A673 (cell line): Measurements from ENCODE around the gene CCDC30. TPM values are rescaled to one million over a fixed set of nuclear protein-coding genes. Genes with fewer than 3 reads are reported as not detected.

ENCODE experiments used
- BruUV-seq: library from RNA; stranded (reverse); fragments of 400-500 nt; replicated peaks from 2 replicates; lab custom pipeline; 2021; lab: Mats Ljungman, UMichigan
- CTCF ChIA-PET: fragments of 300-600 bp; sonication (Branson Sonifier 250); formaldehyde crosslinking; loops from one replicate; lab custom pipeline; 2022; ENCODE audit warnings: antibody characterized with exemption; lab: Charles Lee
- POLR2A ChIA-PET: fragments of 300-600 bp; sonication (Branson Sonifier 250); formaldehyde crosslinking; loops from one replicate; lab custom pipeline; 2022; ENCODE audit warnings: antibody characterized with exemption; ENCODE audit not compliant: low non-redundant PET; lab: Charles Lee
- DNase-seq: peaks from one replicate; pipeline ENCODE4 v3.0.0-alpha.2; 2015; ENCODE audit warnings: low spot score
- H3K27ac ChIP-seq: fragments of 200-600 bp; sonication (generic); 2 replicates; pipeline ENCODE4 v1.5.1; 2016; ENCODE audit warnings: mixed run types, low read depth, mild to moderate bottlenecking, mixed read lengths, antibody characterized with exemption, low read length; ENCODE audit not compliant: poor library complexity, severe bottlenecking
- H3K27me3 ChIP-seq: fragments of 200-600 bp; sonication (generic); replicated peaks from 2 replicates; pipeline ENCODE4 v1.6.1; 2017; ENCODE audit warnings: mixed run types, low read depth, mild to moderate bottlenecking, mixed read lengths, antibody characterized with exemption, low read length; ENCODE audit not compliant: insufficient read depth, poor library complexity
- H3K36me3 ChIP-seq: fragments of 200-600 bp; sonication (generic); 2 replicates; pipeline ENCODE4 v1.6.1; 2016; ENCODE audit warnings: mixed run types, mild to moderate bottlenecking, mixed read lengths, antibody characterized with exemption, low read length; ENCODE audit not compliant: insufficient read depth, poor library complexity, severe bottlenecking
- H3K4me1 ChIP-seq: fragments of 200-600 bp; sonication (generic); 2 replicates; pipeline ENCODE4 v1.6.1; 2017; ENCODE audit warnings: mixed run types, mild to moderate bottlenecking, mixed read lengths, antibody characterized with exemption, low read length; ENCODE audit not compliant: insufficient read depth, poor library complexity, severe bottlenecking
- H3K4me3 ChIP-seq: fragments of 200-600 bp; sonication (generic); 2 replicates; pipeline ENCODE4 v1.5.1; 2016; ENCODE audit warnings: low read depth, mixed run types, mild to moderate bottlenecking, mixed read lengths, low read length; ENCODE audit not compliant: poor library complexity, severe bottlenecking
- H3K9me3 ChIP-seq: fragments of 200-600 bp; sonication (generic); 2 replicates; pipeline ENCODE4 v1.6.1; 2016; ENCODE audit warnings: mixed run types, low read depth, mild to moderate bottlenecking, mixed read lengths, antibody characterized with exemption, low read length; ENCODE audit not compliant: poor library complexity, severe bottlenecking
- EZH2 ChIP-seq: fragments of 200-600 bp; sonication (generic); IDR thresholded peaks from 2 replicates; pipeline ENCODE4 v1.6.1; 2017; ENCODE audit warnings: borderline replicate concordance, low read depth, mild to moderate bottlenecking, mixed read lengths, antibody characterized with exemption, low read length; ENCODE audit not compliant: poor library complexity, severe bottlenecking
- intact Hi-C: fragments of 100-400 bp; cut with micrococcal nuclease; formaldehyde crosslinking; loops from one replicate; pipeline ENCODE4 v1.10.0; 2022; ENCODE audit not compliant: unreplicated experiment
- total RNA-seq: library from RNA; stranded (reverse); gene quantifications from 2 replicates; pipeline ENCODE4 v1.2.3, GENCODE V29; 2021
- TF ChIP-seq, protein P1 (sequence below): fragments of 300-800, 200-600 bp; sonication (generic); conservative IDR thresholded peaks from 2 replicates; pipeline ENCODE4 v1.5.1; 2017; ENCODE audit warnings: low read depth, mild to moderate bottlenecking, antibody characterized with exemption, low read length, moderate library complexity, mixed read lengths

CCDC30 gene
- total RNA-seq, 1 experiment from 2014 or later: 4.8 TPM

DNA sequence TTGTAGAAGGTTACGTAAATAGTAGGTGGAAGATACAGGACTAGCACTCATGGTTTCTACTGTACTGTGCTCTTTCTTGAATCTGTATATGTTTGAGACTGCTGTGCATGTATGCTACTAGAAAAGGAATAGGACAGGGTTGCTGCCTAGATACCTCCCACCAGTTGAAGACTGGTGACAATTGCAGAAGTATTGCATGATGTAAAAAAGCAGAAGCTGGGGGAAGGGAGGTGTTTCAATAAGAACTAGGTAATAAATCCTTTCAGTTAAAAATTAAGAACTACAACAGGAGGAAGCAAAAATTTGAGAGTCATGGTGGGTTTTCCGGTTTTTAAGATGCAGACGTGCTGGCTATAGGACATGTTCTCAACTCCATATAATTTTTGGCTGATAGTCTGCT is 88.1 kb downstream of the CCDC30 start:
- Histone ChIP-seq H3K27ac (no peak overlapping the region), H3K4me3 (no peak overlapping the region), H3K27me3 (no peaks in the 10 kb centered on the region), H3K9me3 (no peaks in the 10 kb centered on the region), H3K36me3 (no peaks in the 10 kb centered on the region), H3K4me1 (no peaks in the 10 kb centered on the region)
- ChIA-PET CTCF (no interaction called here), POLR2A (no interaction called here)
- intact Hi-C loops: no loop called here
- BruUV-seq: no TSS peak
- TF ChIP-seq, protein P1, sequence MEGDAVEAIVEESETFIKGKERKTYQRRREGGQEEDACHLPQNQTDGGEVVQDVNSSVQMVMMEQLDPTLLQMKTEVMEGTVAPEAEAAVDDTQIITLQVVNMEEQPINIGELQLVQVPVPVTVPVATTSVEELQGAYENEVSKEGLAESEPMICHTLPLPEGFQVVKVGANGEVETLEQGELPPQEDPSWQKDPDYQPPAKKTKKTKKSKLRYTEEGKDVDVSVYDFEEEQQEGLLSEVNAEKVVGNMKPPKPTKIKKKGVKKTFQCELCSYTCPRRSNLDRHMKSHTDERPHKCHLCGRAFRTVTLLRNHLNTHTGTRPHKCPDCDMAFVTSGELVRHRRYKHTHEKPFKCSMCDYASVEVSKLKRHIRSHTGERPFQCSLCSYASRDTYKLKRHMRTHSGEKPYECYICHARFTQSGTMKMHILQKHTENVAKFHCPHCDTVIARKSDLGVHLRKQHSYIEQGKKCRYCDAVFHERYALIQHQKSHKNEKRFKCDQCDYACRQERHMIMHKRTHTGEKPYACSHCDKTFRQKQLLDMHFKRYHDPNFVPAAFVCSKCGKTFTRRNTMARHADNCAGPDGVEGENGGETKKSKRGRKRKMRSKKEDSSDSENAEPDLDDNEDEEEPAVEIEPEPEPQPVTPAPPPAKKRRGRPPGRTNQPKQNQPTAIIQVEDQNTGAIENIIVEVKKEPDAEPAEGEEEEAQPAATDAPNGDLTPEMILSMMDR: no peak
- TF ChIP-seq EZH2: no peak
- DNase-seq: no peak

- POLR2A ChIA-PET: no interaction called here
- CTCF ChIA-PET: no interaction called here
- H3K27ac ChIP-seq: no peak overlapping the region
- intact Hi-C loops: no loop called here
- no peaks in the 10 kb centered on the region for H3K36me3 ChIP-seq
- DNase-seq: no peak
- H3K4me3 ChIP-seq: no peak overlapping the region
- no peaks in the 10 kb centered on the region for H3K4me1 ChIP-seq
- H3K9me3 ChIP-seq: no peaks in the 10 kb centered on the region
- TF ChIP-seq EZH2: no peak
- TF ChIP-seq, protein P1: no peak
- BruUV-seq: no TSS peak
- H3K27me3 ChIP-seq: no peaks in the 10 kb centered on the region
Measured at GRCh38 chr1:42551590-42551989, 88.5 kb downstream of the CCDC30 start.

- Histone ChIP-seq H3K27ac (no peak overlapping the region), H3K36me3 (no peaks in the 10 kb centered on the region), H3K27me3 (no peaks in the 10 kb centered on the region), H3K4me1 (no peaks in the 10 kb centered on the region), H3K9me3 (no peaks in the 10 kb centered on the region), H3K4me3 (no peak overlapping the region)
- no peak for DNase-seq
- ChIA-PET CTCF (no interaction called here), POLR2A (no interaction called here)
- BruUV-seq: no TSS peak
- intact Hi-C loops: no loop called here
- TF ChIP-seq, protein P1: no peak
- no peak for TF ChIP-seq EZH2
Measured at GRCh38 chr1:42552636-42553035, 89.5 kb downstream of the CCDC30 start.
